Measurements from ENCODE around the gene MTG1.
"Not testable (repeated sequence)": the region's sequence is repeated elsewhere in the genome, so short reads cannot be mapped to it uniquely, and the experiment has no call there.

Gene MTG1

GRCh38 chr10:133466683-133467275, 72.8 kb downstream of the MTG1 start:
- DNase-seq (ENCODE audit: low read depth in 2 of 2) = no peak

GRCh38 chr10:133467286-133467911, 73.4 kb downstream of the MTG1 start:
- no peak for DNase-seq (ENCODE audit: low read depth in 2 of 2)

- not testable (repeated sequence) for DNase-seq (ENCODE audit: low read depth in 2 of 2)
These were observed 75.2 kb downstream of the MTG1 start for GRCh38 chr10:133469205-133469604.

- DNase-seq (ENCODE audit: low read depth in 2 of 2) = no peak
These were observed 77.5 kb downstream of the MTG1 start for GRCh38 chr10:133471300-133472109.

Data from stimulated activated CD4-positive, alpha-beta T cell treated with anti-CD3 and anti-CD28 coated beads, Interleukin-1b, Interleukin-23, amount 100 ng/mL, for 1 hour (primary cell).